ENCODE data around the gene SCAF4.
"Not testable (repeated sequence)": the region's sequence is repeated elsewhere in the genome, so short reads cannot be mapped to it uniquely, and the experiment has no call there.

The SCAF4 gene

GRCh38 chr21:31651491-31651890 is 80.4 kb downstream of the SCAF4 start:
- in situ Hi-C loops (cut with HindIII; ENCODE audit: low sequenced_read_pairs): not testable (repeated sequence)

DNA sequence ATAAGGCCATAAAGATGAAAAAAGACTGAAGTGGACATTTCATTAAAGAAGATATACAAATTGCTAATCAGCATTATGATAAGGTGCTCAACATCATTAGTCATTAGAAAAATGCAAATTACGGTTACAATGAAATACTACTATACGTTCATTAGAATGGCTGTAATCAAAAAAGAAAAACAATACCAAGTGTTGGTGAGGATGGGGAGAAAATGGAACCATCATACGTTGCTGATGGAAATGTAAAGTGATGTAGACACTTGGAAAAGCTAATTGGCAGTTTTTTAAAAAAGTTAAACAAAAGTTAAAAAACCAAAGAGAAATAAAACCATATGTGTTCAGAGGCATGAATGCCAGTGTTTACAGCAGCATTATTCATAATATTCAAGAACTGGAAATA is 81.0 kb downstream of the SCAF4 start:
- in situ Hi-C loops (cut with HindIII; ENCODE audit: low sequenced_read_pairs): no loop called here

- in situ Hi-C loops (cut with HindIII; ENCODE audit: low sequenced_read_pairs): no loop called here
Measured at GRCh38 chr21:31647650-31648049, 84.3 kb downstream of the SCAF4 start.

DNA sequence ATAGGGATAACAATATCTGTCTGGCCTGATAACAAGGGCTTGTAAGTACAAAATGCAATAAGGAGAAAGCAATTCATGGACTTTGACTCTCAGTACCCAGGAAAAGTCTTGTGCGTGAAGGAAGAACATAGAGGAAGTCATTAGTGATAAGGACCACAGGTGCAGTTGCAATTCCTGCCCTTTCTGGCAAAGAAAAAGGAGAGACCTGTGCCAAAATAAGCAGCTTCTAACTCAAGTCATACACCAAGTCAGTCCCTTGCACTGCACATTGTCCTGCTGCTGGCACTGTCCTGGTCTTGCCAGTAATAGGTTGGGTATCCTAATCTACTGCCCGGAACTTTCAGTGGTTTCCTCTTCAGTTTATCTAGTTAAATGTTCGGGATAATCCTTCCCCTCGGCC is 87.3 kb downstream of the SCAF4 start:
- in situ Hi-C loops (cut with HindIII; ENCODE audit: low sequenced_read_pairs): no loop called here

GRCh38 chr21:31641416-31641922 is 90.4 kb downstream of the SCAF4 start:
- in situ Hi-C loops (cut with HindIII; ENCODE audit: low sequenced_read_pairs): no loop called here

DNA sequence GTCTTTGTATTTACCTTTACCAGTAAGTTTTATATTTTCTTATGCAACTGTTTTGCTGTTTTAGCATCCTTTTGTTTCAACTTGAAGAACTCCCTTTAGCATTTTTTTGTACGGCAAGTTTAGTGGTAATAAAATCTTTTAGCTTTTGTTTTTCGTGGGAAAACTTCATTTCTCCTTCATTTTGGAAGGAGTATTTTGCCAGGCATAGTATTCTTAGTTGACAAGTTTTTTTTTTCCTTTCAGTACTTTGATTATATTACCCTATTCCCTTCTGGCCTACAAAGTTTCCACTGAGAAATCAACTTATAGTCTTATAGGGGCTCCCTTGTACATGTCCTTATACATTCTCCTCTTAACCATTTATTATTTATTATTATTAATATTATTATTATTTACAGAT is 95.0 kb downstream of the SCAF4 start:
- in situ Hi-C loops (cut with HindIII; ENCODE audit: low sequenced_read_pairs): no loop called here

- in situ Hi-C loops (cut with HindIII; ENCODE audit: low sequenced_read_pairs): no loop called here
Measured at GRCh38 chr21:31634993-31635392, 96.9 kb downstream of the SCAF4 start.

DNA sequence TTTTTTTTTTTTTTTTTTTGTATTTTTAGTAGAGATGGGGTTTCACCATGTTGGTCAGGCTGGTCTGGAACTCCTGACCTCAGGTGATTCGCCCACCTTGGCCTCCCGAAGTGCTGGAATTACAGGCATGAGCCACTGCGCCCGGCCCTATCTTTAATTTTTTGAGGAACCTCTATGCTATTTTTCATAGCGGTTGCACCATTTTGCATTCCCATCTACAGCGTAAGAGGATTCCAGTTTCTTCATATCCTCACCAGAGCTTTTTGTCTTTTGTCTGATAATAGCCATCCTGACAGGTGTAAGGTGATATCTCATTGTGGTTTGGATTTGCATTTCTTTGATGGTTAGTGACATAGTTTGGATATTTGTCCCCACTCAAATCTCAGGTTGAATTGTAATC is 100.0 kb downstream of the SCAF4 start:
- in situ Hi-C loops (cut with HindIII; ENCODE audit: low sequenced_read_pairs): not testable (repeated sequence)

GRCh38 chr21:31629972-31630711 is 101.8 kb downstream of the SCAF4 start:
- in situ Hi-C loops (cut with HindIII; ENCODE audit: low sequenced_read_pairs): no loop called here

GRCh38 chr21:31624961-31625491 is 106.9 kb downstream of the SCAF4 start:
- in situ Hi-C loops (cut with HindIII; ENCODE audit: low sequenced_read_pairs): no loop called here

DNA sequence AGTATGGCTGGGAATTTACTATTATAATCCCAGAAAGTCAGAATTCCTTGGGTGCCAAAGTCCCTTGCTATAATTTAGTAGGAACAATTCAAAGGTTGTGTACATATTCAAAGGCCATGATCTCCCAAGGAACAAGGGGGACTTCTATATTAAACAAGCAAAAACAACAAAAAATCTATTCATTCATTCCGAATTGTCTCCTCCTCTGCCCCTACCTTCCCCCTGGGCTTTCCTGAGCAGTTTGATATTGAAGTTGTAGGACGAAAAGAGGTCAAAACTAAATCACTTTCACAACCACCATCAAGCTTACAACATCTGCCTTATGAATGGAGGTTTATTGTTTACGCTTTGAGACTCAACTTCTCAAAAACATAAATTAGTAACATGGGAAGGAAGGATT is 107.7 kb downstream of the SCAF4 start:
- in situ Hi-C loops (cut with HindIII; ENCODE audit: low sequenced_read_pairs): no loop called here

DNA sequence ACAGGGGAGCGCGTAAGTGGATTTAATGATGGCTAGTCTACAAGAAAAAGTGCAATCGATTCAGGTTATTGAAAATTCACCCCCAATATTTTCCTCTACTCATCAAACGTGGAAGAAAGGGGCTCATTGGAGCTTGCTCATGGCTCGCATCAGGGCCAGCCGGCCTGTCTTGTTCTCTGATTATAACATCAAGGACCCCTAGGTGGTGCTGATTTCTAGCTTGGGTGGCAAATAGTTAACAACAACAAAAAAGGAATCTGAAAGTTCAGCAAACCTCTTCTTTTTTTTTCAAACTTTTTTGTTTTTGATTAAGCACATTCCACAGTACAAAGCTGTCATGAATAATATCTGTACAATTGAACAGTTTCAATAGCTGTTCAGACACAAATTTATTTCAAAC is 108.3 kb downstream of the SCAF4 start:
- in situ Hi-C loops (cut with HindIII; ENCODE audit: low sequenced_read_pairs): no loop called here

DNA sequence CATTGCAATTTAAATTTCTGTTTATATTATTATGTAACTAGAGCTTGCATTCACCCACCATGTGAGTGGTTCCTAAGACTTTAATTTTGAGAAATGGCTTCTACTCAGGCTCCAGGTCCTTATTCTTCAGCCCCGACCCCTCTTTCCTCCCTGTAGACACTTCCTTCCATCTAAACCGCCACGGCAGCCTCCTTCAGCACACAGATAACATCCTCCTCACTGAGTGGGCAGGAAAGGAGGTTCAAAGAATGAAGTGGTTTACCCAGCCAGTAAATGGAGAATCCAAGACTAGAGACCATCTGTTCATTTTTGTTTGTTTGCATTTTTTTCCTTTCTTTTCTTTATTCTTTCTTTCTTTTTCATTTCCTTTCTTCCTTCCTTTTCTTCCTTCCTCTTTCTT is 109.5 kb downstream of the SCAF4 start:
- in situ Hi-C loops (cut with HindIII; ENCODE audit: low sequenced_read_pairs): no loop called here
